Lower leg skin (tissue), 4 donors: Measurements from ENCODE around the gene CNOT1. TPM values are rescaled to one million over a fixed set of nuclear protein-coding genes. Genes with fewer than 3 reads are reported as not detected.

Source experiments
- DNase-seq, 2 donors: peaks; one replicate each; pipeline ENCODE4 v3.0.0-alpha.2; 2019; ENCODE audit warnings: low spot score in 2 of 2
- H3K4me3 ChIP-seq: fragments of 200-600 bp; sonication (generic); 2 replicates; pipeline ENCODE4 v1.5.1; 2017; ENCODE audit warnings: mild to moderate bottlenecking, low read depth; ENCODE audit not compliant: poor library complexity, severe bottlenecking
- POLR2A ChIP-seq, 2 donors: fragments of 450-650 bp; IDR thresholded peaks; one replicate each; pipeline ENCODE4 v1.6.1; 2016 to 2017; ENCODE audit warnings: antibody characterized with exemption in 2 of 2, mild to moderate bottlenecking in 1 of 2, moderate library complexity in 1 of 2
- WGBS, 2 donors: methylation state at CpG; one replicate each; pipeline ENCODE4 v1.1.5; 2018; 5-methylcytosine and 5-hydroxymethylcytosine counted together
- intact Hi-C: fragments of 100-400 bp; cut with DNase I; formaldehyde crosslinking; loops from one replicate; pipeline ENCODE4 v1.15.0; 2023; ENCODE audit warnings: low total_unique reads
- total RNA-seq, 4 donors: library from RNA; depleted of rRNA; stranded (reverse); fragments of >200 nt; gene quantifications; one replicate each; pipeline ENCODE4 v1.1.0, GENCODE V29; 2016
- TF ChIP-seq, protein P1 (sequence below), 3 donors: fragments of 450-650 bp; IDR thresholded peaks; one replicate each; pipeline ENCODE4 v1.5.1; 2016; ENCODE audit warnings: antibody characterized with exemption in 3 of 3, mild to moderate bottlenecking in 3 of 3, moderate library complexity in 2 of 3

Gene CNOT1
- total RNA-seq, 4 donors from 2014 or later = 80.1 to 118 (median 102) TPM

DNA sequence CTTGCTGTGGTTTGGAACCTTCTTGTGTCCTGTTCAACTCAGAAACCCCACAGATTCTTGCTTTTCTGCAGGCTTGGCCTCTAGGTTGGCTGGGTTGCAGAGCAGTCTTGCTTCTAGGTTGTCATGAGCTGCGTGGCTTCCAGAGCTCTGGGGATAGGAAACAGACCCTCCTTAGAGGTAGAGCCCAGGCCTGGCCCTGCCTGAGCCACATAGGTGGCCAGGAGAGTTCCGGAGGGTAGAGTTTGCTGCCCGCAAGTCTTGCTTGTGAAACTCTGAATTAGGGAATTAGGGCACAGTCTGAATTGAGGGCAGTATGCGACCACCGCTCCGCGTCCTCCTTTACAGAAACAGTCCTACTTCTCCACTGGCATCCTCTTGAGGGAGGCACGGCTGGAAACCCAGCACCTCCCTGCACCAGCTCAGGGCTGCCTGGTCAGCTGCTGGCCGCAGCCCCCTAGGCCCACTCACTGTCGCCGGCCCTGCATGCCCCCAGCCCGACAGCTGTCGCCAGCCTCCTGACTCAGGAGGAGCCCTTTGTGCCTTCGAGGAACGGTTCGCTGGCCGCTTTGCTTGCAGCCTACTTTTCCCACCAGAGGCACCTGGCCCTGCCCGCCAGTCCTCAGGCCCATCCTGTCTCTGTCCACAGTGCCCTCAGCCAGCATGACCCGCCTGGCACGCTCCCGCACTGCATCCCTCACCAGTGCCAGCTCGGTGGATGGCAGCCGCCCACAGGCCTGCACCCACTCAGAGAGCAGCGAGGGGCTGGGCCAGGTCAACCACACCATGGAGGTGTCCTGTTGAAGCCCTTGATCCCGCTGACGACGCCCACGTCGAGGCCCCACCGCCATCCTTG, 118.6 kb downstream of the CNOT1 start:
- DNase-seq = peak in 1 of 2 donors; percentile 78
- 89% methylated on average over 25 to 30 of the region's 30 CpGs for WGBS, 2 donors
- TF ChIP-seq, protein P1, sequence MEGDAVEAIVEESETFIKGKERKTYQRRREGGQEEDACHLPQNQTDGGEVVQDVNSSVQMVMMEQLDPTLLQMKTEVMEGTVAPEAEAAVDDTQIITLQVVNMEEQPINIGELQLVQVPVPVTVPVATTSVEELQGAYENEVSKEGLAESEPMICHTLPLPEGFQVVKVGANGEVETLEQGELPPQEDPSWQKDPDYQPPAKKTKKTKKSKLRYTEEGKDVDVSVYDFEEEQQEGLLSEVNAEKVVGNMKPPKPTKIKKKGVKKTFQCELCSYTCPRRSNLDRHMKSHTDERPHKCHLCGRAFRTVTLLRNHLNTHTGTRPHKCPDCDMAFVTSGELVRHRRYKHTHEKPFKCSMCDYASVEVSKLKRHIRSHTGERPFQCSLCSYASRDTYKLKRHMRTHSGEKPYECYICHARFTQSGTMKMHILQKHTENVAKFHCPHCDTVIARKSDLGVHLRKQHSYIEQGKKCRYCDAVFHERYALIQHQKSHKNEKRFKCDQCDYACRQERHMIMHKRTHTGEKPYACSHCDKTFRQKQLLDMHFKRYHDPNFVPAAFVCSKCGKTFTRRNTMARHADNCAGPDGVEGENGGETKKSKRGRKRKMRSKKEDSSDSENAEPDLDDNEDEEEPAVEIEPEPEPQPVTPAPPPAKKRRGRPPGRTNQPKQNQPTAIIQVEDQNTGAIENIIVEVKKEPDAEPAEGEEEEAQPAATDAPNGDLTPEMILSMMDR (IDR thresholded peaks at IDR 0.05) = no peak
- TF ChIP-seq POLR2A (IDR thresholded peaks at IDR 0.05) = no peak
- intact Hi-C loops = no loop called here
- H3K4me3 ChIP-seq = no peak overlapping the region

DNA sequence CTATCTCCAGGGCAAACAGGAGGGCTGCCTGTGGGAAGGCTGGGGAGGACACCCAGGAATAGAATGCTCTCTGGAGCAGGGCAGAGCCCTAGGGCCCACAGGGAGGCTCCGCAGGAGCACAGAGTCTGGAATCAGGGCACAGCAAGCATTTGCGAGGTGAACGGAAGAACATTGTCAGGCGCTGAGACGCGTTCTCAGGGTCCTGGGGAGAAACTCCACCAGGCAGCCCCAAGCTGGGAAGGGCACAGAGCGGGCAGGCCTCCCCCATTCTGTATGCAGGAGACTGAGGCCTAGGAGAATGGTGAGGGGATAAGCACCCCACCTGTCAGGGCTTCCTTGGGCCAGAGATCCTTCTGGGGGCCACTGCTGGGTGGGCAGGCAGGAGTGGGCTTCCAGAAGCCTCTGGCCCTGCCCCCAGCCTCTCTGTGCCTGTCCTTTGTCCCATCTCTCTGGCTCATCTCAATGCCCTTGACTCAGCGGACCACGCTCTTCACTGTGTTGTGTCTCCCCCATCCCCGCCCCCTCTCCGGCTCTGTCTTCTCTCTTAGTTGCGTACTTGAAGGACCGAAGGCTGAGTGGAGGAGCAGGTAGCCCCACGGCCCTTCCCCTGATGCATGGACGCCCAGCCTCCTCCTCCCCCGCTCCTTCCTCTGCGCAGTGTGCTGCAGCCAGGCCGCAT, 119.4 kb downstream of the CNOT1 start:
- peak in 1 of 2 donors; percentile 77 for DNase-seq
- WGBS, 2 donors = 85 to 92% methylated on average over 18 of the region's 18 CpGs
- TF ChIP-seq, protein P1 (IDR thresholded peaks at IDR 0.05) = no peak
- TF ChIP-seq POLR2A (IDR thresholded peaks at IDR 0.05) = no peak
- intact Hi-C loops = no loop called here
- no peak overlapping the region for H3K4me3 ChIP-seq

DNA sequence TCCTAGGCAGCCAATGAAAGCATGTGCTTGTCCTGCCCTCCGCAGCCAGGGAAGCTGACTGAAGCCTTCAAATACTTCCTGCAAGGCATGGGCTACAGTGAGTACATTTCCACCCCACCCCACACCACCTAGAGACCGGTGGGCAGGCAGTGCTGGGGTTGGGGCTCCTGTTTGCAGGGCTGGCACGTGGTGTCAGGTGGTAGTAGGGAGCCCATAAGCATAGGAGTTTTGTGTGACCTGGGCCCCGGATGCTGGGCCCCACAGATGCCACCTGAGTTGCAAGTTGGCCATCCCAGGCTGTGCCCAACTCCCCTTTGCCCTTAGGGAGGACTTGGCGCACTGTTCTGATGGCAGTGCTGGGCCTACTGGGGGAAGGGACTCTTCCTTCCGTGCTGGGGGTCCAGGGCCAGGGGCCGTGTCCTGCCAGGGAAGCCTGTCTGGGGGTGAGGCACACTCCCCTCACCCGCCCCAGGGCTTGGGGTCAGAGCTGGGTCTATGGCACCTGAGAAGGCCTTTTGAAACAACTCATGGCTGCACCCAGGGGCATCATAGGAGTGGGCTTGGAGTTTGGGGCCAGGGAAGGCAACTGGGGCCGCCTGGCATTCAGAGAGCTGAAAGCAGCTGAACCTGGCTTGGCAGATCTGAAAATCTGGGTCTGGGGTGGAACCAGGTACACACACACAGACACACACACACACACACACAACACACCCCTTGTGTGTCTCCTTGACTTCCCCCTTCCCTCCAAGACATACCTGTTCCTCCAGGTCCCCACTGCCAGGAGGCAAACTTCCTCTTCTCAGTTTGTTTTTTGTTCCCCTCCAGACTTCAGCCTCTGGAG, 120.2 kb downstream of the CNOT1 start:
- DNase-seq = peak in 1 of 2 donors; percentile 76
- TF ChIP-seq POLR2A (IDR thresholded peaks at IDR 0.05) = no peak
- TF ChIP-seq, protein P1 (IDR thresholded peaks at IDR 0.05) = no peak
- intact Hi-C loops = loop anchor here (10.0 kb wide), 1 partner anchor 155 kb away; no protein-coding TSS in a partner anchor
- WGBS, 2 donors = 92% methylated on average over 8 to 9 of the region's 9 CpGs
- H3K4me3 ChIP-seq = no peak overlapping the region

DNA sequence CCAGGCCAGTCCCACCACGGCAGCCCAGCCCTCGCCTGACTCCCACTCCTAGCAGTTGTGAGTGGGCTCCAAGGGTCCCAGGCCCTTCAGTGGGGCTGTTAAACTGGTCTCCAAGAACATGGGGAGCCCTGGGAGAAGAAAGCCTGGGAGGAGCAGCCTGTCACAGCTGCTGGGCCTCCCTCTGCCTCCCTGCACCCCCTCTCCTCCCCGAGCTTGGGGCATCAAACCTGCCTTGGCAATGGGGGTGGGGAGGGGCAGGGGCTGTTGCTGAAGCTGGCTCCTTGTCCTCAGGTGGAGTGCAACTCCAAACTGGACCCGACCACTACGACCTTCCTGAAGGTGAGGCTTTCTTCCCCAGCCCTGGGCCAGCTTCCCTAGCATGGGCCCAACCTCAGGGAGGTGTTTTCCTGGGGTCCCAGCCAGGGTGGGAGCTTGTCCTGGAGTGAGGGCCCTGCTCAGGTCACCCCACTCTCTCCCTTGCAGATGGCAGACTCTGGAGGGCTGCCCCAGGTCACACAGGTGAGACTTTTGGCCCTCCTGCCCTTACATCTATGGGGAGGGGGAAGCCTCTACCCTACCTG, 120.9 kb downstream of the CNOT1 start:
- WGBS, 2 donors = 58 to 68% methylated on average over 5 of the region's 5 CpGs
- H3K4me3 ChIP-seq = no peak overlapping the region
- intact Hi-C loops = loop anchor here (10.0 kb wide), 1 partner anchor 156 kb away; no protein-coding TSS in a partner anchor
- no peak for TF ChIP-seq POLR2A (IDR thresholded peaks at IDR 0.05)
- TF ChIP-seq, protein P1 (IDR thresholded peaks at IDR 0.05) = no peak
- DNase-seq = peak in 1 of 2 donors; percentile 71
